K562 (cell line): ENCODE data around the gene MTIF3. TPM values are rescaled to one million over a fixed set of nuclear protein-coding genes. Genes with fewer than 3 reads are reported as not detected.

Experiments
- ATAC-seq: fragments of 200-7000 bp; cut with Tn5 transposase; 3 replicates; pipeline ENCODE4 v1.9.1; 2020; ENCODE audit warnings: moderate library complexity
- BruUV-seq: library from RNA; stranded (reverse); fragments of 400-500 nt; replicated peaks from 2 replicates; lab custom pipeline; 2021; lab: Mats Ljungman, UMichigan
- CTCF ChIA-PET: fragments of 300-600 bp; formaldehyde crosslinking; extraction: SDS; loops from one replicate; lab custom pipeline; 2021; ENCODE audit warnings: low intra/inter-chr PET ratio; lab: Yijun Ruan, JAX
- POLR2A ChIA-PET: fragments of 300-600, 350-650 bp; sonication (Branson Sonifier 250); formaldehyde crosslinking; extraction: SDS; loops from one replicate; lab custom pipeline; 2021; ENCODE audit warnings: antibody characterized with exemption, inconsistent platforms; lab: Yijun Ruan, JAX
- DNase-seq, 4 experiments: peaks; one replicate each; pipeline versions ENCODE4 v3.0.0 to v3.0.0-alpha.2; 2011 to 2018; ENCODE audit warnings: low spot score in 3 of 4, mixed read lengths in 3 of 4; ENCODE audit errors: extremely low read depth in 1 of 4
- FAIRE-seq: peaks from 2 replicates; lab custom pipeline; 2011; peaks lifted over from hg19 to GRCh38; lab: Jason Lieb, UNC
- H2AFZ ChIP-seq: 2 replicates; pipeline ENCODE4 v1.6.0; 2011; ENCODE audit warnings: low read depth, low read length, control low read depth, inconsistent platforms
- H3K27ac ChIP-seq: fragments of 200-600 bp; 3 replicates; pipeline ENCODE4 v1.8.0; 2011; ENCODE audit warnings: low read depth, mild to moderate bottlenecking, control low read depth, inconsistent platforms, low read length, moderate library complexity, mixed read lengths; ENCODE audit errors: extremely low read depth
- H3K27me3 ChIP-seq, 2 experiments: fragments of 300-600 bp in 1 of 2; 2 replicates in 1 of 2; 3 replicates in 1 of 2; pipeline versions ENCODE4 v1.6.0 to v1.8.0; 2011; ENCODE audit warnings: inconsistent platforms in 2 of 2, low read length in 2 of 2, mild to moderate bottlenecking in 1 of 2, mixed read lengths in 1 of 2, moderate library complexity in 1 of 2; ENCODE audit not compliant: control insufficient read depth in 2 of 2, insufficient read depth in 2 of 2
- H3K36me3 ChIP-seq: fragments of 300-600 bp; 3 replicates; pipeline ENCODE4 v1.8.0; 2011; ENCODE audit warnings: mild to moderate bottlenecking, low read length, inconsistent platforms; ENCODE audit not compliant: control insufficient read depth, insufficient read depth
- H3K4me1 ChIP-seq, 2 experiments: fragments of 200-600 bp in 1 of 2; replicated peaks in 1 of 2; 2 replicates in 1 of 2; 3 replicates in 1 of 2; pipeline versions ENCODE4 v1.5.1 to v1.8.0; 2011; ENCODE audit warnings: inconsistent platforms in 2 of 2, low read length in 2 of 2, mild to moderate bottlenecking in 1 of 2, mixed read lengths in 1 of 2, moderate library complexity in 1 of 2; ENCODE audit not compliant: control insufficient read depth in 2 of 2, insufficient read depth in 2 of 2
- H3K4me2 ChIP-seq: 2 replicates; pipeline ENCODE4 v1.6.1; 2011; ENCODE audit warnings: low read length, control low read depth, inconsistent platforms, mixed read lengths; ENCODE audit not compliant: insufficient read depth
- H3K4me3 ChIP-seq: fragments of 200-600 bp; sonication (generic), shearing (Covaris generic); 2 replicates; pipeline ENCODE4 v1.5.1; 2016; ENCODE audit warnings: control low read depth, inconsistent platforms
- H3K79me2 ChIP-seq: fragments of 200-600 bp; 3 replicates; pipeline ENCODE4 v1.8.0; 2011; ENCODE audit warnings: low read length, inconsistent platforms; ENCODE audit not compliant: control insufficient read depth, insufficient read depth
- H3K9ac ChIP-seq, 2 experiments: 2 replicates each; pipeline versions ENCODE4 v1.6.0 to v1.6.1; 2011; ENCODE audit warnings: low read depth in 2 of 2, low read length in 2 of 2, control low read depth in 1 of 2, inconsistent platforms in 1 of 2, mild to moderate bottlenecking in 1 of 2, mixed read lengths in 1 of 2; ENCODE audit not compliant: insufficient read depth in 1 of 2
- H3K9me1 ChIP-seq: one replicate; pipeline ENCODE4 v1.6.0; 2011; ENCODE audit warnings: inconsistent platforms, mild to moderate bottlenecking, low read length, moderate library complexity; ENCODE audit not compliant: control insufficient read depth, insufficient read depth
- H3K9me3 ChIP-seq: replicated peaks from 2 replicates; pipeline ENCODE4 v1.5.1; 2011; ENCODE audit warnings: low read depth, low read length, inconsistent platforms; ENCODE audit not compliant: control insufficient read depth, insufficient read depth
- H4K20me1 ChIP-seq: replicated peaks from 2 replicates; pipeline ENCODE4 v1.6.1; 2011; ENCODE audit warnings: low read length, inconsistent platforms, mixed read lengths; ENCODE audit not compliant: control insufficient read depth, insufficient read depth
- RNF219 ChIP-seq: fragments of 250-450 bp; sonication (Bioruptor Pico); IDR thresholded peaks from 2 replicates; pipeline ENCODE4 v1.5.0; 2022; ENCODE audit warnings: mild to moderate bottlenecking
- SIN3B ChIP-seq: fragments of 450-650 bp; IDR thresholded peaks from 2 replicates; pipeline ENCODE4 v1.6.1; 2017; ENCODE audit warnings: low read depth, mild to moderate bottlenecking, moderate library complexity
- SRF ChIP-seq, 2 experiments: fragments of 250-450, 450-650 bp in 1 of 2; sonication (Bioruptor Pico) in 1 of 2; sonication (generic) in 1 of 2; formaldehyde crosslinking; IDR thresholded peaks; 2 replicates each; pipeline versions ENCODE4 v1.5.0 to v1.5.1; 2020 to 2022; ENCODE audit warnings: mild to moderate bottlenecking in 1 of 2, missing genetic modification reagents in 1 of 2
- SRSF7 ChIP-seq: fragments of 200-400 bp; formaldehyde crosslinking; optimal IDR thresholded peaks from 2 replicates; pipeline ENCODE3; 2017; ENCODE audit warnings: mild to moderate bottlenecking, low read depth, low read length
- TBL1XR1 ChIP-seq, 2 experiments: IDR thresholded peaks; 2 replicates each; pipeline ENCODE4 v1.6.1; 2012; ENCODE audit warnings: improper control_type of control experiment in 2 of 2, low read length in 2 of 2, mild to moderate bottlenecking in 1 of 2
- ZBTB26 ChIP-seq: fragments of 450-650 bp; formaldehyde crosslinking; IDR thresholded peaks from 2 replicates; pipeline ENCODE4 v1.4.0; 2022; ENCODE audit warnings: missing genetic modification characterization
- ZNF124 ChIP-seq: sonication (generic); formaldehyde crosslinking; IDR thresholded peaks from 2 replicates; pipeline ENCODE4 v1.8.1; 2022; ENCODE audit warnings: missing genetic modification reagents
- ZNF253 ChIP-seq: fragments of 250-450 bp; sonication (Bioruptor Pico); conservative IDR thresholded peaks from 2 replicates; pipeline ENCODE4 v1.6.1; 2021; ENCODE audit warnings: mild to moderate bottlenecking
- ZSCAN32 ChIP-seq: fragments of 450-650 bp; formaldehyde crosslinking; IDR thresholded peaks from 2 replicates; pipeline ENCODE4 v1.4.0; 2020; ENCODE audit warnings: mild to moderate bottlenecking, moderate library complexity
- WGBS: fragments of 100-300 bp; shearing (Covaris generic); methylation state at CpG from one replicate; pipeline ENCODE4 v1.1.6; 2016; ENCODE audit warnings: low coverage, mixed read lengths; ENCODE audit not compliant: insufficient coverage; ENCODE audit errors: missing lambda C conversion rate; 5-methylcytosine and 5-hydroxymethylcytosine counted together
- in situ Hi-C: fragments of 300-500 bp; cut with MboI; formaldehyde crosslinking; loops from 4 replicates; pipeline ENCODE4 v1.15.0; 2018; ENCODE audit warnings: inconsistent platforms, mixed read lengths
- intact Hi-C: fragments of 100-400 bp; cut with micrococcal nuclease; formaldehyde crosslinking; loops from 2 replicates; pipeline ENCODE4 v1.14.2; 2022
- polyA plus RNA-seq, 8 experiments: library from polyadenylated mRNA; depleted of rRNA in 4 of 8; stranded (reverse) in 5 of 8; unstranded in 3 of 8; fragments of >200 nt; fragmentation: Nextera tagmentation in 2 of 8; fragmentation: Illumina TruSeq in 1 of 8; extraction: Ambion mirVana in 2 of 8; extraction: Trizol in 1 of 8; gene quantifications; 2 replicates each; pipeline versions ENCODE4 v1.2.1 to v1.2.3, GENCODE V29; 2011 to 2014; ENCODE audit warnings: inconsistent platforms in 1 of 8, missing spikeins in 1 of 8
- total RNA-seq, 7 experiments: library from RNA; depleted of rRNA in 6 of 7; stranded (reverse); fragments of >200 nt in 6 of 7; fragmentation: Illumina TruSeq in 2 of 7; extraction: Trizol in 2 of 7; gene quantifications; 2 replicates each; pipeline versions ENCODE4 v1.2.1 to v1.2.3, GENCODE V29; 2011 to 2021; ENCODE audit warnings: low replicate concordance in 1 of 7
- TF ChIP-seq, protein P1 (sequence below): fragments of 250-450 bp; sonication (Bioruptor Pico); IDR thresholded peaks from 2 replicates; pipeline ENCODE4 v1.8.0; 2021; ENCODE audit warnings: moderate library complexity, mild to moderate bottlenecking, inconsistent platforms

The MTIF3 gene
- total and polyA plus RNA-seq, 9 of the 15 experiments (the other 6 are each of a cell fraction or from before 2014, with no cell fraction given): 23.5 to 73.6 (median 45.2) TPM

DNA sequence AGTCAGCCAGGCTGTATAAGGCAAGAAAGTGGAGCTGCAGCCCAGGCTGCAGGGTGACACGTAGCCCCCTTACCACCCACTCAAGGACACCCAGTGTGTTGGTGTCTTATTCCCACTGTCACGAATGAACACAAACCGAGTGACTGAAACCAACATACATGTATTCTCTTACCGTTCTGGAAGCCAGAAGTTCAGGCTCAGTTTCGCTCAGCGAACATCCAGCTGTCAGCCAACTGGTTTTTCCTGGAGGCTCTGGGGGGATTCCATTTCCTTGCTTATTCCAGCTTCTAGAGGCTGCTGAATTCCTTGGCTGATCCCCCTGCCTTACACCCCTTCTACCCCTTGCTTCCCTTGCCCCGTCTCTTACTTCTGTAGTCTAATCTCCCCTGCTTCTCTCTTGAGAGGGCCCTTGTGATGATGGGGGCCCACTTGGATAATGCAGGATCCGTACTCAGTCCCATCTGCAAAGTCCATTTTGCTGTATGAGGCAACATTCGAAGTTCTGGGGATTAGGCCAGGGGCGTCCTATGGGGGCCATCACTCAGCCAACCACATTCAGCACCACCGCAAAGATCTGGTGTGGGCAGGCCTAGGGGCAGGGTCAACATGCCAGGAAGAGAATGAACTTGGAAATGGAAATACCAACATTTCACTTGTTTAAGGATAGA, 47.3 kb upstream of the MTIF3 start:
- no peaks in the 10 kb centered on the region for H3K9me3 ChIP-seq
- no peaks in the 10 kb centered on the region for H4K20me1 ChIP-seq
- no peak overlapping the region for H2AFZ ChIP-seq
- no peak for DNase-seq
- peaks cover 0 to 36% of the 10 kb centered on the region in 2 experiments; a peak in 3 of 5 replicates for H3K27me3 ChIP-seq
- BruUV-seq: no TSS peak
- H3K4me3 ChIP-seq: no peak overlapping the region
- ATAC-seq: no peak
- H3K4me2 ChIP-seq: no peak overlapping the region
- FAIRE-seq: no peak
- 3% methylated on average over 8 of the region's 11 CpGs for WGBS
- H3K9me1 ChIP-seq: no peaks in the 10 kb centered on the region
- no peak overlapping the region for H3K27ac ChIP-seq
- H3K36me3 ChIP-seq: no peaks in the 10 kb centered on the region
- H3K9ac ChIP-seq: no peak overlapping the region
- TF ChIP-seq ZBTB26 (CRISPR knock-in tag): no peak
- H3K79me2 ChIP-seq: no peaks in the 10 kb centered on the region
- ChIA-PET CTCF (no interaction called here), POLR2A (no interaction called here)
- H3K4me1 ChIP-seq: no peaks in the 10 kb centered on the region
- intact Hi-C loops: no loop called here
- in situ Hi-C loops: no loop called here

DNA sequence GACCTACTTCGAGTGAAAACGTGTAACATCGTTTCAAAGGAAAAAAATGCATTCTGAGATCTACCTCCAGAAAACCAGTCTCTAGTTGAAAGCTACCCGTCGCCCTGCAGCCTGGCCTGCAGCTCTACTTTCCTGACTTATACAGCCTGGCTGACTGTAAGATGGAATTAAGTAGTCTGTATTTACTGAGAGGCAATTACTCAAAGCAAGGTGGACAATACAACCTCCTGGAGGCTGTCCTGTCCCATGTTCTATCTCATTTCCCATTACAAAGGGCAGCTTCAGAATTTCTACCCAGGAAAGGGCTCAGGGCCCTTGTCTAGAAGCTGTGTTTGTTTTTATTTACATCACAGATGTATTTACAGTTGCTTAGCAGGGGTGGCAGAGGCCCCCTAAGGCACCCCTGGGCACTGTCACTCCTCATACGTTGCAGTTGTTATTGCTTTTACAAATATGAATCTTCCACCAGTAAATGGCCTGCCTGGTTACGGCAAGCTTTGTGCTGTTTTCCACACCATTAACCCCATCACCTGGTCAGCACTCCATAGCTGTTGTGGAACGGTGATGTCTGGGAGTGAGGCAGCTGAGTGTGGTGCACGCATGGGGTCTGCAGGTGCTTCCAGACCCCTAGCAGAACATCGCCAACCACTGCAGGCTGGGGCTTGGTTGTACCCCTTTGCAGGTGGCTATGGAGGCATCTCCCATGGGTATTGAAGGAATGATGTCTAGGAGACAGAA, 46.3 kb upstream of the MTIF3 start:
- Histone ChIP-seq H4K20me1 (no peaks in the 10 kb centered on the region), H3K27ac (no peak overlapping the region), H3K9me3 (no peaks in the 10 kb centered on the region), H3K4me2 (no peak overlapping the region), H3K36me3 (no peaks in the 10 kb centered on the region), H3K9me1 (no peaks in the 10 kb centered on the region), H3K9ac (no peak overlapping the region), H2AFZ (no peak overlapping the region), H3K79me2 (no peaks in the 10 kb centered on the region), H3K4me3 (no peak overlapping the region), H3K4me1 (no peaks in the 10 kb centered on the region), H3K27me3 (peaks cover 4 to 39% of the 10 kb centered on the region in 2 experiments; a peak in 3 of 5 replicates)
- intact Hi-C loops: no loop called here
- WGBS: 3% methylated on average over 10 of the region's 10 CpGs
- POLR2A ChIA-PET: no interaction called here
- CTCF ChIA-PET: no interaction called here
- ATAC-seq (no peak), FAIRE-seq (no peak), DNase-seq (no peak)
- in situ Hi-C loops: no loop called here
- no TSS peak for BruUV-seq
- TF ChIP-seq ZSCAN32 (CRISPR knock-in tag): no peak
- TF ChIP-seq TBL1XR1 (IDR thresholded peaks at IDR 0.05; ENCODE audit: low read length in 2 of 2): no peak
- TF ChIP-seq SIN3B: no peak
- TF ChIP-seq RNF219: no peak
- TF ChIP-seq ZNF253 (CRISPR knock-in tag): no peak
- TF ChIP-seq, protein P1, sequence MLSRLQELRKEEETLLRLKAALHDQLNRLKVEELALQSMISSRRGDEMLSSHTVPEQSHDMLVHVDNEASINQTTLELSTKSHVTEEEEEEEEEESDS (CRISPR knock-in tag): no peak
- no peak for TF ChIP-seq SRSF7
- no peak for TF ChIP-seq SRF (CRISPR knock-in tag; IDR thresholded peaks at IDR 0.05)
- TF ChIP-seq ZNF124: no peak
